Upper lobe of left lung (tissue), 4 donors: Measurements from ENCODE around the gene BSN.

Experiments
- CTCF ChIP-seq, 6 experiments: fragments of 450-650 bp in 4 of 6; fragments of 200-600 bp in 2 of 6; sonication (generic) in 2 of 6; IDR thresholded peaks; one replicate each; pipeline ENCODE4 v1.5.1; 2016 to 2019; ENCODE audit warnings: antibody characterized with exemption in 6 of 6
- POLR2AphosphoS5 ChIP-seq, 2 donors: sonication (generic); formaldehyde crosslinking; IDR thresholded peaks; one replicate each; pipeline ENCODE4 v1.5.1; 2017; ENCODE audit warnings: antibody characterized with exemption in 2 of 2

- TF ChIP-seq POLR2AphosphoS5 (IDR thresholded peaks at IDR 0.05), result no peak
- no peak for TF ChIP-seq CTCF (IDR thresholded peaks at IDR 0.05)
These were observed 27.9 kb downstream of the BSN start for GRCh38 chr3:49582177-49582576.
